Fibroblast of skin of abdomen (primary cell): Measurements from ENCODE around the gene ATG4B.
"Not testable (repeated sequence)": the region's sequence is repeated elsewhere in the genome, so short reads cannot be mapped to it uniquely, and the experiment has no call there.

Source experiments
- DNase-seq: peaks from one replicate; pipeline ENCODE4 v3.0.0-alpha.2; 2013

The ATG4B gene

DNA sequence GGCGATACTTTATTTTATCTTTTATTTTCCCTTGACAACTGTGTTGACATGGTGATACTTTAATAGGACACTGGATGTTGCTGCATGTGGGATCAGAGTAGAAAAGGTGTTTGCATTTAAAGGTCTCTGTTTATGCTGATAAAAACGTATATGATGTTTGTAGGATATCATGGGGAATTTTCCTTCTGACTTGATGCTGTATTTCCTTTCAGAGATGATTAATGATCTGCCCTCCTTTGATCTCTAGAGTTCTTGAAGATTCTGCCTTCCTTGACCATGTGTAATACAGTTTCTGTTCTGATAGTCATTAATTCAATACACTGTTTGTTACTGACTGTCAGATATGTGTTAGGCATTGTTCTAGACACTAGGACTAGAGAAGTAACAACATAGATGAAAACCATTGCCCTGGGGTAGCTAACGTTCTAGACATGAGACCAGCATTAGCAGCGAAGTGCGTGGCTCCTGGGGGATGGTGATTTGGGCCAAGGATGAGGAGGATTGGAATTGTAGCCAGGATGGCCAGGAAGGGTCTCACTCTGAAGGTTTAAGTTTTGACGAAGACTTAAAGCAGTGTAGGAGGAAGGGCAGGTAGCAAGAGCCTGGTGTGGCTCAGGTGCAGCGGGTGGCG lies 2.8 kb downstream of the ATG4B start:
- DNase-seq = no peak

DNA sequence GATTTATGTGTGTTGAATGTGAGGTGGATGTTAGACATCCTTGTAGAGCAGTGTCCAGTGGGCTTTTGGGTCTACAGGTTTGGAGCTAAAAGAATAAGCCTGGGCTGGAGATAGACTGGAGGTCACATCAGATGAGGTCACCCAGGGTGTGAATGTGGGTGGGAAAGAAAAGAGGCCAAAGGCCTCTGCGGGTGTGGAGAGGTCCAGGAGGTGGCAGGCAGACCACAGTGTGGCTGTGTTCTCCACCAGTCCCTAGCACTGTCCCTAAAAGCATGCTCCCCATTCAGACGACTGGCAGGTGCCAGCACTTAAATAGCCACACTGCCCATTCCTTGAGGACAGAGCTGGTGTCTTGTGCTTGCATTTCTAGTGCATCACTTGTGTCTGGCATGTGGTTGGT lies 4.1 kb downstream of the ATG4B start:
- no peak for DNase-seq

DNA sequence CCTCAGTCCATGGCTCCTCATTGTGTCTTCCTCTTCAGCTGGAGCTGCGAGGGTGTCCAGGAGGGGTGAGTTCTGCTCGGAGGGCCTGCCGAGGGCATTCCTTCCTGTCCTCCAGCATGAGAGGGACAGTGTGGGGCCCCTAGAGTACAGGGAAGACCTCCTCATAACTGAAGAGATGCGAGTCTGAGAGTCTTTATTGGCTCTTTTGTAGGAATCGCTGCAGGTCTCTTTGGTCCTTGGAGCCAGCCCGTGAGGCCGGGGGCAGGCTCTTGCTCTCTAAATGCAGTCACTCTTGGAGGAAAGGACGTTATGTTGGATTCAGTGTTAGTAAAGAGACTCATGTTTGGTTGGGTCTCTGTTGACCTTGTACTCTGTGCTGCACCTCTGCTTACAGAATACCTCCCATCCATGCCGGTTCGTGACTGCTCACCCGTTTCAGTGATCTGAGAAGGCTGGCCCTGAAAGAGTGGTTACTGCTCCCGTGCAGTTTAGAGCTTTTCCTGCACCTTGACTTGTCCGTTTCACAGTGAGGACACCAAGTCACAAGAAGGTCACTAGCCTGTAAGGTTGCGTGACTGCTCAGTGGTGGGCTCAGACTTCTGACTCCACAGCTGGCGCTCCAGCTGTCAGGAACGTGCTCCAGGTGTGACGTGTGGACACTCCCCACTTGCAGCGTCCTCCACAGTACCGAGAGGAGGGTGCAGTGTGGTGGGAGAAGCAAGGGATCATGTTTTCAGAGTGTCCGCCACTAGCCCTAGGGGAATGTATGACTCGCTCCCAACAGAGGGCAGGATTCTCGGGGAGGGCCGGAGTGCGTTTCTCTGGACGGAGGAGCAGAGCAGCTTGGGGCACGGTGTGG lies 7.8 kb downstream of the ATG4B start:
- no peak for DNase-seq

DNA sequence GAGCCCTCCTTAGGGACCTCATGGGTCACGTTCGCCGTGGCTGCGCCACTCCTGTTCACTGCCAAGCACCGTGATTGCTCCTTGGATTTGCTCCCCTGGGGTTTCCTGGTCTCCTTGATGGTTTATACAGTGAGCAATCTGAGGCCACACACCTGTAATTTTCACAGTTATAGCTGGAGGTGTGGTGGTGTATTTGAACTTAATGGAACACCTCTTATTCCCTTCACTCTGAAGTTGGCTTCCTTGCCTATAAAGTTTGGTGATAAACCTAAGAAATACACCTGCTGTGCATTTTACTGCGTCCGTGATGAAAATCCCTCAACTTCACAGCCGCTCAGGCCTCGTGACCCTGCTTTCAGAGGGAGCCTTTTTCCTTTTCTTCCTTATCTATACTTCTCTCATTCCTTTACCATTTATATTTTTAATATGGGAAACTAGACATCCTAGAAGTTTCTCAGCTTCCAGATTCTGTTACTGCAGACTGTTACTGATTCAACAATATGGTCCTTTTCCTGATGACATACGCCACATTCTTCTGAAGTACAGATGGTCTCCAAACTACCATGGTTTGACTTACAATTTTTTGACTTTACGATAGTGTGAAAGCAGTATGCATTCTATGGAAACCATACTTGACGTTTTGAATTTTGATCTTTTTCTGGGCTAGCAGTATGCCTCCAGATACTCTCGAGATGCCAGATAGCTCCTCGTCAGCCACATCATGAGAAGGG lies 8.6 kb downstream of the ATG4B start:
- DNase-seq = no peak

DNA sequence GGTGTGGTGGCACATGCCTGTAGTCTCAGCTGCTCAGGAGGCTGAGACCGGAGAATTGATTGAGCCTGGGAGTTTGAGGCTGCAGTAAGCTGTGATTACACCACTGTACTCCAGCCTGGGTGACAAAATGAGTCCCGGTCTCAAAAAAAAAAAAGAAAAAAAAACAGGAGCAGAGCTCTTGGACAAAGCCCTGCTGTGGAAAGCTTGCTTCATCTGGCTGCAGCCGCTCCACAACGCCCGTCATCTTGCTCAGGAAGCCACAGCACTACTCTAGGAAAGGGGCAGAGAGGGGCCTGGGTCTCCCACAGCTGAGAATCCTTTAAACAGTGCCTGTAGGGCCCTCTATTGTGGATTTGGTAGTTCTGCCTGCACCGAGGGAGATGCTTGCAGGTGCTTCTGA lies 11.0 kb downstream of the ATG4B start:
- DNase-seq = no peak

DNA sequence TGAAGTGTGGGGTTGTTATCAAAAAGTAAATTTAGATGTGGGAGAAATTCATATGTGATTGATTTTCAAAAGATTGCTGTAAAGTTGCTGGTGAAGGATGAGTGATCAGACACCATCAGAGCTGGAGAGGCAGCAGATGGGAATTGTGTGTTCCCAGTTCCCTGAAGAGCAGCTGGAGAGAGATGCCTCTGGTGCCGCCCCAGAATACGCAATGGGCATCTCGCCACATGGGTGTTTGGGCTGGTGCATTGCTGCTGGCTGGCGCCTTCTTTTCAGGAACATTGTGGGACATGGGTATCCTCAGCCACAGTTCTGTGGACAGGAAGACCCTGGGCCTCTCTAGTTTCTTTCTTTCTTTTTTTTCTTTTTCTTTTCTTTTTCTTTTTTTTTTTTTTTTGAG lies 11.9 kb downstream of the ATG4B start:
- no peak for DNase-seq

DNA sequence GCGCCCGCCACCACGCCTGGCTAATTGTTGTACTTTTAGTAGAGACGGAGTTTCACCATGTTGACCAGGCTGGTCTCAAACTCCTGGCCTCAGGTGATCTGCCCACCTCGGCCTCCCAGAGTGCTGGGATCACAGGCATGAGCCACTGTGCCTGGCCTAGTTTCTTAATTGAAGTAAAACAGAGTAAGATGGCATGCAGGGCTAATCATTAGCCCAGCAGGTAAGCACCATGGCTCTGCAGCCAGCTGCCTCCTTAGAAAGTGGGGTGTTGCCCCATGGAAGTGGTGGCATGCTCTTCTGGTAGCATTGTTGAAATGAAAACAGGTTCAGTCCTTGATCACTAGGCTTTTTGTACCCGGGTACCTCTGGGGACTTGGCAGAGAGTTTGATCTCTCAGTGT lies 12.4 kb downstream of the ATG4B start:
- DNase-seq = no peak

DNA sequence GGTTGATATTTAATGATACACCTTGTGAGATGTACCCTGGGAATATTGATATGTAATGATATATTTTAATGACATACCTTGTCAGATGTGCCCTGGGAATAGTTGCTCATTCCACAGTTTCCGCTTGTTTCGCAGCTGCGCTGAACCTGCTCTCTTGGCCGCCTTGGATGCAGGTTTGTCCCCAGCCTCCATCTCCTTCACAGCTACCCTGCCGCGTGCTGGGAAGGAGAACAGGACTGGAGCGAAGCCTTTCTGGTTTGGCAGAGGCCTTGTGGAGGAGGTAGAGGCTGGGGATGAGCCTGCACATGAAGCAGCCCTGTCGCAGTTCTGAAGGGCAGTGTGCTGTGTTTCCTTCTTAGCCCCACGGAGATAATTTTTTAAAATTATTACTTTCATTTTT lies 14.6 kb downstream of the ATG4B start:
- no peak for DNase-seq

DNA sequence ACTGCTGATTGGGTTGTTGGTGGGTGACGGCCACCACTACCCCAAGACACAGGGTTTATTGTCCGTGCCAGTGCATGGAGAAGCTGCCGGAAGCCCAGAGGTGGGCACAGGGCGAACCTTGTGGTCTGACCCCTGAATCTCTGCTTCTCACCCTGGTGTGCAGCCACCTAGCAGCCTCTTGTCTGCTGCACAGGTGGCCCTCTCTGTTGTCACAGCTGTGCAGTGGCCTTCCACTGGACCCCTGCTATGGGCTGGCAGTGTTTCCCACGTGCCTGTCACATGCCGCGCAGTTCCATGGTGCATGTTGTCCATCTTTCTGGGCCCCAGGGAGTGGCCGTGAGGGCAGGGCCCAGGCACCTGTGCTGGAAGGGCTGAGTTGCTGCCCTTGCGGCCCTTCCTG lies 15.2 kb downstream of the ATG4B start:
- no peak for DNase-seq

DNA sequence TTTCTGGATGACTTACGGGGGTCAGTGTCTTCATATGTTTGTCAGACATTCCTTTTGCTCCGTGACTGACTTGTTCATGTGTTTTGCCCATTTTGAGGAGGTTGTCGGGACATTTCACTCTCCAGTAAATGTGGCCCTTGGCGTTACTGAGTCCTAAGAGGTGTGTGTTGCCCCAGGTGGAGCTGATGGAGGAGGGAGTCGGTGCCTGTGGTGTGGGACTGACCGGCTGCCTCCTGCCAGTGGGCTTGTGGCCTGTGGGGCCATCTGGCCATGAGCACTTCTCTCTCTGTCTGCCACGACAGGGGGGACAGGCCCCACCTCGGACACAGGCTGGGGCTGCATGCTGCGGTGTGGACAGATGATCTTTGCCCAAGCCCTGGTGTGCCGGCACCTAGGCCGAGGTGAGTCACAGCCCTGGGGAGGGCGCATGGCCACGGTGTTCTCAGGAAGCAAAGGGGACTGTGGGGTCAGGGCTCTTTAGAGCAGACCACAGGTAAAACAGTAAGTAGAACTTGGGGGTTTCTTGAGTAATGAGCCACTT lies 15.8 kb downstream of the ATG4B start:
- no peak for DNase-seq

DNA sequence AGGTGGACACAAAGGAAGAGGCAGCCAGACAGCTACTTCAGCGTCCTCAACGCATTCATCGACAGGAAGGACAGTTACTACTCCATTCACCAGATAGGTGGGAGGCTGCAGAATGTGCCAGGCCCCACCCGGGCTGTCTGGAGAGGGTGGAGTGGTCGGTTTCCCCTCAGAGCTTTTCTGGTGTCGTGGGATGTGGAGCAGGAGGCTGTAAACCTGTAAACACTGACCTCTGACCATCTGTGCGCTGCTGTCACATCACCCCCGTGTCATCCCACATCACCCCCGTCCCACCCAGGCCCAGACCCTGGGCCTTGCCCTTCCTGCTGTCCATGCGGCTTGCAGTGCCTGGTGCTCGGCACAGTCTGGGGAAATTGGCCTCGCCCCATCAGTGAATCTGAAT lies 17.1 kb downstream of the ATG4B start:
- DNase-seq = no peak

DNA sequence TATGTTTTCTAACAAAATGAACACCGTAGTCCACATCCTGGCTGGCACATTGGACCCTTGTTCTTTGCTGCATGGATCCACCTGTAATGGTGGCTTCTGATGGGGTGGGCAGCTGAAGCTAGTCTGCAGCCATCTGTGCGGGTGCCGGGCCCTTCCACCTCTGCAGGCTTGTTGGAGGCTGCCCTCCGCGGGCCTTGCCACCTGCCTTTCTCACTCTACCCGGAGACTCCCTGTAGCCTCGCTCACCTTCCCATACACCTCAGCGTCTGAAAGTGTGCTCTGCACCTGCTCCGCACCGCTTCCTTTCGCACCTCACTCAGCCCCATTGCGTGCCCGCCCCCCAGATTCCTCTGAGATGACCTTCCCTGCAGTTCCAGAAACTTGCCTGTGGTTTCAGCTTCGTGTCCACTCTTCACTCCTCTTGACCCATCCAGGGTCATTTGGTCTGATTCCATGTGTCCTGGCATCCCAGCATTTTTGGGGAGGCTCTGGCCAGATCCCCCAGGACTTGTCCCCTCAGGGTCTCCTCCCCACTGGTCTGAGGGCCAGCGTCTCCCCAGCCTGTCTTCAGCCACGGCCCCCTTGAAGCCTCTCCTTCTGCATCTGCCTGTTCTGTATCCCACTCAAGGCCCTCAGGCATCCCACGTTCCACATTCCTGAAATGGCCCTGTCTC lies 18.2 kb downstream of the ATG4B start:
- DNase-seq = no peak

DNA sequence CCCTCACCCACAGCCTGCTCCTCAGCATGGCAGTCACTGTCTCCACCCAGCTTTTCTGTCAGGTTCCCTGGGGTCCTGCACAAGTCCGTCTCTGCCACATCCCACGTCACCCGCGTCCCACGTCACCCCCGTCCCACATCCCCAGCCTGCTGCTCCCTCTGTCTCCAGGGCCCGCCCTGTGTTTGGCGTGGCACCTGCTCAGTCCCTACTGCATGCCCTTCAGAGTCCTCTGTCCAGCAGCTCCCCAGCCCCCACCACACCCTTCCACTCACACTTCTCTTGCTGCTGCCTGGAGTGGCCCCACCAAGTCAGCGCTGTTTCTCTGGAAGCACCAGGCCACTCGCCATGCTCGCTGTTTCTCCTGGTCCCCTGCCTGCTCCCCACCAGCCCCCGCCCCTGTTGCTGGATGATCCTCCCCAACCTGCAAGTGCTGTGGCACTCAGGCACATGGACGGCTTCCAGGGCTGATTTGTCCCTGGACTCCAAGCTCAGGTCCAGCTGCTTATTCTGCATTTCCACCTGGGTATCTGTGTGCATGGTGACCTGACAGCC lies 18.8 kb downstream of the ATG4B start:
- no peak for DNase-seq

DNA sequence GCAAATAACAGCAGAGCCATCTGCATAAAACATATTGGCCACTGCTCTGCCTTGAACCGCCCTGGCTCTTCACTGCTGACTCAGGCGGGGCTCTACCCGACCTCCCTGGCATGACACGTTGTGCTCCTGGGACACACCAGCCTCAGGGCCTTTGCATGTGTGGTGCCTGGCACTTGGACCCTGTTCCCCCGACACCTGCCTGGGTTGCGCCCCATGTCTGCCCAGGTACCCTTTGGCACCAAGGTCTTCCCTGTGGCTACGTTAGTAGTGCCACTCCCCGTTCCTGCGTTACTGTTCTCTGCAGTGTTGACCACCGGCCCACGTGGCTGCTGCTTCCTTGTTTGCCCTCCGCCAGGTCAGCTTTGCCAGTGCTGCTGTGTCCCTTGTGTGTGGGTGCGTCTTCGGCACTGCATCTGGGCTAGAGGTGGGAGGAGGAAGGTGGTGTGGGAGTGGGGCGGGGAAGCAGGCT lies 20.3 kb downstream of the ATG4B start:
- DNase-seq = no peak

DNA sequence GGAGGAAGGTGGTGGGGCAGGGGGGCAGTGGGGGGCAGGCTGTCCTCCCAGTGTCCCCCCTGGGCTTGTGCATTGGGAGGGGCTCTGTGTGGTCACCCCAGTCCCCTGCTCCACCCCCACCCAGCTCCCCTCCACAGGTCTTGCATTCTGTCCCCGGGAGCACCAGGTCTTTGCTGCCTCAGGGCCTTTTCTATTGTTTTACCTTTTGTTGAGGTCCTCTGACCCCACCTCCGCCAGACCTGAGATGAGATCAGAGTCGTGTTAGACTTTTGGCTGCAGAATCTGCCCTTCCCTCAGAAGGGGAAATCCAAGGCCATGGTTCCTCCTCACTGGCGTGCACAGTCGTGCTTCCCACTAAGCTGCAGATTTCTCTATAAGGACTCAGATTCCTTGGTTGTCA lies 20.8 kb downstream of the ATG4B start:
- DNase-seq = no peak

DNA sequence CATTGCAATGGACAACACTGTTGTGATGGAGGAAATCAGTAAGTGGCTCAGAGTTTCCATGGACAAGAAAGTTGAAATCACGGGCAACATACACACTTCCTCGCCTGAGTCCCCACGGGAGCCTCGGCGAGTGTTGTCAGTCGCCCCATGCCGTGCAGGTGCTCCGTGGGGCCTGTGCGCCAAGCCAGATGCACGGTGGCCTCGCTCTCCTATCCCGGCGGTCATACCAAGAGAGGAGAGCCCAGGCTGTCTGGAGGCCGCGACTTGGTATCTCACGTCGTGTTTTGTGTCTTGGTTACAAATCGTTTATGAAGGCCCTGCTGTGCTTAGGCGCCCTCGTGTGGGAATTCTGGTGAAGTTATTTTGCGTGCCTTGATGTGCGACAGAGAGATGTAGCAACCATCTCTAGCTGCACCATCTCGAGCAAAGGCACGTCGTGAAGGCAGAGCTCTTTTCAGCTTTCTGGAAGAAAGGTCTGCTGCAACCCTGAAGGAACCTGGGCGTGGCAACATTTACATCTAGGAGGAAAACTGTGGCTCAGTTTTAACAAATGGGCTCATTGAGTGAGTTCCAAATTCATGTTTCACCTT lies 21.8 kb downstream of the ATG4B start:
- peak; percentile 61 for DNase-seq

DNA sequence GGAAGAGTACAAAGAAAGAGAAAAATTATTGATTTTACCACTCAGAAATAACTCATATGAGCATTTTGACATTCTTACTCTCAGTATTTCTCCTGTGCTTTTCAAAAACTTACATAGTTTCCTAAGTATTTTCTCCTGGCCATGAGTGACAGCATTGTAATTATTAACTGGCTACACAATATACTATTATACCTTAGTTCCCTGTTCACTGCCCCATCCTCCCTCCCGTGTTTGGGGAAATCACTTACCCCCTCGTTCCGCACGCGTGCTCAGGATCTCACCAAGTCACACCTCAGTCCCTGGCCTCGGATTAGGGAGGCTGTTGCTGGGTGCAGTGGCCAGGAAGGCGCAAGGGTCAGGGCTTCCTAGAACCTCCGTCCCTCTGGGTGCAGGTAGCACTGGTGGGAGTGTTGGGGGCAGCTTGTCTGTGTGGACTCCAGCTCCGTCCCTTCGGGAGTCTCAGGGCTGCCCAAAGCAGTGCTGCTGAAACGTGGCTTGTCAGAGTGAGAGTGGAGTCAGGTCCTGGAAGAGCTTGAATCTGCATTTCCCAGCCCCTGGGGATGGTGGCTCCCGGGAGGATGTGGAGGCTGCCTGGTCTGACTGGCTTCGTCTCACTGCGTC lies 23.2 kb downstream of the ATG4B start:
- DNase-seq = no peak

DNA sequence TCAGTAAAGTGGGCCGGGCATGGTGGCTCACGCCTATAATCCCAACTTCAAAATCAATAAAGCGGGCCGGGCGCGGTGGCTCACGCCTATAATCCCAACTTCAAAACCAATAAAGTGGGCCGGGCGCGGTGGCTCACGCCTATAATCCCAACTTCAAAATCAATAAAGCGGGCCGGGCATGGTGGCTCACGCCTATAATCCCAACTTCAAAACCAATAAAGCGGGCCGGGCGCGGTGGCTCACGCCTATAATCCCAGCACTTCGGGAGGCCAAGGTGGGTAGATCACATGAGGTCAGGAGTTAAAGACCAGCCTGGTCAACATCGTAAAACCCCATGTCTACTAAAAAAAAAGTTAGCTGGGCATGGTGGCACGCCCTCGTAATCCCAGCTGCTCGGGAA lies 25.2 kb downstream of the ATG4B start:
- DNase-seq = not testable (repeated sequence)

DNA sequence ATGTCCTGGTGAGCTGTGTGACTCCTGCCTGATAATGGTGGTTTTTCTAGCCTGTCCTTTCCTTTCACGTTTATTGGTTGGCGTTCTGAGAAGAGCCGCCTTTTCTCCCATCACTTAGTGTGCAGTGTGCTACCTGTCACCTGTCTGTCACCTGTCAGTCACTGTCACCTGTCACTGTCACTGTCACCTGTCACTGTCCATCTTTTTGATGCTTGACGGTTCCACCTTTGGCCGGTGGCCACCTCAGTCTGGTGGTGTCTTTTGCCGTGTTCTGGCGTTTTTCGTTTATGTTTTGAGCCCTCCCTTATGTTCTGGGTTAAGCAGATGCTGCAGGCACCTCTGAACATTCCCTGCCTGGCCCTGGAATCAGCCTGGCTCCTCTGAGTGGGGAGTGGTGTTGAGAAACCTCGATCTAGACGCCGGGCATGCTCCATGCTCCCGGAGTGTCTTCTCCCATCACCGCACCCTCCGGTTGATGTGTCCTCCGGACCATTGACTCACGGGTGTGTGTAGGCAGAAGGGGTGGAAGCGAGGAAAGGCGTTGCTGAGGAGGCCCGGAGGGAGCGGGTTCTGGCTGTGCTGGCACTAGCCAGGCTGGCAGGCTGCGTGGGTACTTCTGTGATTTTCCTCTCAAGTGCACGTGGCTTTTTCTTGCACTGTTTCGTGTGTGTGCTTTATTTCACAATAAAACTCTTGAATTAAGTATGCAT lies 28.4 kb downstream of the ATG4B start:
- DNase-seq = no peak

DNA sequence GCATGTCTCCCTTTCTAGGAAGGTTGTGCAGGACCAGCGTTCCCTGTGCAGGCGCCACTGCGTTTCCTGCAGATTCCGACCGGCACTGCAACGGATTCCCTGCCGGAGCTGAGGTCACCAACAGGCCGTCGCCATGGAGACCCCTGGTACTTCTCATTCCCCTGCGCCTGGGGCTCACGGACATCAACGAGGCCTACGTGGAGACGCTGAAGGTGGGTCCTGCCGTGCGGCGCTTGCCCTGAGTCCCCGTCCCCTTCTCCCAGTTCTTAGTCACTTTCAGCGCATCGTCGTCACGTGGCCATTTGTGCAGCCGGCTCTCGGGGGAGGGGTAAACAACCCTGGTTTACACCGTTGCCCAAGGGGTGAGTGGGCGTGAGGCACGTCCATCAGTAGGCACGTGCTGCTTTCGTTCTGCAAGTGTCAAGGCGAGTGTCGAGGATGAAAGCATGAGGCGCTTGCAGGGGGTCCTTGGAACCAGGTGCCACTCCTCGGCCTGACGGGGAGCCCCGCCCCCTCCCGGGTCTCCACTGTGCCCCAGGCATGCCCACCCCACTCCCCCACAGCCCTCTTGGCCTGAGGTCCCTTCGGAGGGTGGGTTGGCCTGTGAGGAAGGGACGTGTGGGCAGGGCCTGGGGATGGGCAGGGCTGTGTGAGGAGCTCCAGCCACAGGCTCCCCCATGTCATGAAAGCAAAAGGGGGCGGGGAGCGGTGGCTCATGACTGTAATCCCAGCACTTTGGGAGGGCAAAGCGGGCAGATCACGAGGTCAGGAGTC lies 29.3 kb downstream of the ATG4B start:
- peak; percentile 6 for DNase-seq
